Activated CD4-positive, alpha-beta memory T cell treated with anti-CD3 and anti-CD28 coated beads, Interleukin-2, amount 10 ng/mL, durations not matched to agents 7 days and 5 days (primary cell): Measurements from ENCODE around the gene PCSK6. TPM values are rescaled to one million over a fixed set of nuclear protein-coding genes. Genes with fewer than 3 reads are reported as not detected.
"Not testable (repeated sequence)": the region's sequence is repeated elsewhere in the genome, so short reads cannot be mapped to it uniquely, and the experiment has no call there.

Experiments used
- CTCF ChIA-PET: fragments of 350-600 bp; sonication (Branson Sonifier 250); formaldehyde crosslinking; loops from one replicate; lab custom pipeline; 2021; ENCODE audit warnings: antibody characterized with exemption, inconsistent platforms; lab: Charles Lee
- POLR2A ChIA-PET: fragments of 350-600 bp; sonication (Branson Sonifier 250); formaldehyde crosslinking; loops from one replicate; lab custom pipeline; 2021; ENCODE audit warnings: antibody characterized with exemption; lab: Charles Lee
- DNase-seq: peaks from one replicate; pipeline ENCODE4 v3.0.0-alpha.2; 2020
- H3K27ac Mint-ChIP-seq: one replicate; pipeline ENCODE4 v1.8.0; 2021; ENCODE audit warnings: mild to moderate bottlenecking, mixed read lengths
- H3K27me3 Mint-ChIP-seq: one replicate; pipeline ENCODE4 v1.8.0; 2021; ENCODE audit warnings: mixed read lengths
- H3K36me3 Mint-ChIP-seq: one replicate; pipeline ENCODE4 v1.8.0; 2021; ENCODE audit warnings: low read depth, mixed read lengths
- H3K4me1 Mint-ChIP-seq: one replicate; pipeline ENCODE4 v1.8.0; 2021; ENCODE audit warnings: mixed read lengths
- H3K4me3 Mint-ChIP-seq: one replicate; pipeline ENCODE4 v1.8.0; 2021; ENCODE audit warnings: mild to moderate bottlenecking, mixed read lengths
- H3K9me3 Mint-ChIP-seq: one replicate; pipeline ENCODE4 v1.8.0; 2021; ENCODE audit warnings: mixed read lengths
- total RNA-seq, 2 experiments: library from RNA; stranded (reverse); gene quantifications; one replicate each; pipeline ENCODE4 v1.2.3, GENCODE V29; 2021

Gene PCSK6
- total RNA-seq, 2 experiments from 2014 or later: 0.53 to 0.58 TPM

GRCh38 chr15:101470548-101471239, 18.8 kb downstream of the PCSK6 start:
- peaks cover 6% of the 10 kb centered on the region for H3K9me3 Mint-ChIP-seq
- ChIA-PET POLR2A (no interaction called here), CTCF (no interaction called here)
- no peak for DNase-seq
- H3K36me3 Mint-ChIP-seq: peaks cover 5% of the 10 kb centered on the region
- peaks cover 6% of the 10 kb centered on the region for H3K4me1 Mint-ChIP-seq
- H3K27me3 Mint-ChIP-seq: peaks cover 33% of the 10 kb centered on the region
- no peak overlapping the region for H3K27ac Mint-ChIP-seq
- H3K4me3 Mint-ChIP-seq: no peak overlapping the region

GRCh38 chr15:101469520-101470288, 19.8 kb downstream of the PCSK6 start:
- Mint-ChIP-seq H3K27ac (no peak overlapping the region), H3K36me3 (peaks cover 8% of the 10 kb centered on the region), H3K9me3 (peaks cover 10% of the 10 kb centered on the region), H3K4me1 (peaks cover 8% of the 10 kb centered on the region), H3K4me3 (no peak overlapping the region), H3K27me3 (peaks cover 31% of the 10 kb centered on the region)
- DNase-seq: no peak
- CTCF ChIA-PET: no interaction called here
- POLR2A ChIA-PET: no interaction called here

GRCh38 chr15:101466188-101466587, 23.3 kb downstream of the PCSK6 start:
- H3K27me3 Mint-ChIP-seq: peaks cover 17% of the 10 kb centered on the region
- POLR2A ChIA-PET: no interaction called here
- H3K9me3 Mint-ChIP-seq: peaks cover 16% of the 10 kb centered on the region
- no peak for DNase-seq
- H3K27ac Mint-ChIP-seq: no peak overlapping the region
- no peak overlapping the region for H3K4me3 Mint-ChIP-seq
- peaks cover 22% of the 10 kb centered on the region for H3K4me1 Mint-ChIP-seq
- CTCF ChIA-PET: no interaction called here
- H3K36me3 Mint-ChIP-seq: peaks cover 15% of the 10 kb centered on the region

- H3K4me1 Mint-ChIP-seq: peaks cover 32% of the 10 kb centered on the region
- CTCF ChIA-PET: no interaction called here
Measured at GRCh38 chr15:101464999-101465669, 24.4 kb downstream of the PCSK6 start.

GRCh38 chr15:101464256-101464998, 25.1 kb downstream of the PCSK6 start:
- H3K4me1 Mint-ChIP-seq: peaks cover 36% of the 10 kb centered on the region
- H3K27me3 Mint-ChIP-seq: peaks cover 7% of the 10 kb centered on the region
- CTCF ChIA-PET: no interaction called here
- H3K9me3 Mint-ChIP-seq: peaks cover 16% of the 10 kb centered on the region
- no peak overlapping the region for H3K4me3 Mint-ChIP-seq
- no peak overlapping the region for H3K27ac Mint-ChIP-seq
- no peak for DNase-seq
- POLR2A ChIA-PET: no interaction called here
- peaks cover 15% of the 10 kb centered on the region for H3K36me3 Mint-ChIP-seq

More at GRCh38 chr15:101464999-101465669, 24.4 kb downstream of the PCSK6 start:
- Mint-ChIP-seq H3K4me3 (no peak overlapping the region), H3K9me3 (peaks cover 16% of the 10 kb centered on the region), H3K36me3 (peaks cover 15% of the 10 kb centered on the region), H3K27ac (no peak overlapping the region), H3K27me3 (peaks cover 10% of the 10 kb centered on the region)
- POLR2A ChIA-PET: no interaction called here
- no peak for DNase-seq

- H3K27me3 Mint-ChIP-seq, H3K4me3 Mint-ChIP-seq, H3K27ac Mint-ChIP-seq, DNase-seq, CTCF ChIA-PET, POLR2A ChIA-PET: not testable (repeated sequence)
- Mint-ChIP-seq H3K9me3 (peaks cover 16% of the 10 kb centered on the region), H3K4me1 (peaks cover 36% of the 10 kb centered on the region), H3K36me3 (peaks cover 15% of the 10 kb centered on the region)
Measured at GRCh38 chr15:101463696-101464095, 25.8 kb downstream of the PCSK6 start.

- POLR2A ChIA-PET: no interaction called here
- peaks cover 7% of the 10 kb centered on the region for H3K27me3 Mint-ChIP-seq
- no peak overlapping the region for H3K4me3 Mint-ChIP-seq
- no peak overlapping the region for H3K27ac Mint-ChIP-seq
- peaks cover 16% of the 10 kb centered on the region for H3K9me3 Mint-ChIP-seq
- CTCF ChIA-PET: no interaction called here
- H3K4me1 Mint-ChIP-seq: peaks cover 36% of the 10 kb centered on the region
- H3K36me3 Mint-ChIP-seq: peaks cover 15% of the 10 kb centered on the region
- DNase-seq: no peak
Measured at GRCh38 chr15:101463270-101463669, 26.2 kb downstream of the PCSK6 start.

GRCh38 chr15:101461097-101461496, 28.4 kb downstream of the PCSK6 start:
- DNase-seq: no peak
- POLR2A ChIA-PET: interaction anchor here (1.0 to 1.1 kb wide), 2 partner anchors 60 to 166 kb away, joined by 3 to 4 read pairs; partner anchors contain the start of gene SNRPA1
- no peak overlapping the region for H3K4me3 Mint-ChIP-seq
- peak overlapping the region; percentile 59 for H3K27ac Mint-ChIP-seq
- H3K27me3 Mint-ChIP-seq: peaks cover 3% of the 10 kb centered on the region
- H3K36me3 Mint-ChIP-seq: peaks cover 13% of the 10 kb centered on the region
- peaks cover 34% of the 10 kb centered on the region for H3K4me1 Mint-ChIP-seq
- CTCF ChIA-PET: interaction anchor here (1.0 to 1.1 kb wide), 2 partner anchors 36 to 41 kb away, joined by 3 read pairs; no protein-coding TSS in a partner anchor
- H3K9me3 Mint-ChIP-seq: peaks cover 14% of the 10 kb centered on the region

GRCh38 chr15:101459579-101460300, 29.8 kb downstream of the PCSK6 start:
- H3K36me3 Mint-ChIP-seq: peaks cover 6% of the 10 kb centered on the region
- peaks cover 2% of the 10 kb centered on the region for H3K27me3 Mint-ChIP-seq
- ChIA-PET CTCF (no interaction called here), POLR2A (no interaction called here)
- H3K4me1 Mint-ChIP-seq: peaks cover 42% of the 10 kb centered on the region
- H3K9me3 Mint-ChIP-seq: peaks cover 6% of the 10 kb centered on the region
- no peak overlapping the region for H3K4me3 Mint-ChIP-seq
- DNase-seq: no peak
- H3K27ac Mint-ChIP-seq: no peak overlapping the region

GRCh38 chr15:101458908-101459578, 30.5 kb downstream of the PCSK6 start:
- H3K9me3 Mint-ChIP-seq: peaks cover 6% of the 10 kb centered on the region
- H3K27me3 Mint-ChIP-seq: peaks cover 2% of the 10 kb centered on the region
- DNase-seq: no peak
- CTCF ChIA-PET: no interaction called here
- peaks cover 6% of the 10 kb centered on the region for H3K36me3 Mint-ChIP-seq
- POLR2A ChIA-PET: no interaction called here
- H3K27ac Mint-ChIP-seq: no peak overlapping the region
- H3K4me1 Mint-ChIP-seq: peaks cover 42% of the 10 kb centered on the region
- no peak overlapping the region for H3K4me3 Mint-ChIP-seq

- Mint-ChIP-seq H3K36me3 (peaks cover 1% of the 10 kb centered on the region), H3K9me3 (peaks cover 2% of the 10 kb centered on the region), H3K4me1 (peaks cover 38% of the 10 kb centered on the region), H3K27ac (no peak overlapping the region), H3K27me3 (peaks cover 4% of the 10 kb centered on the region), H3K4me3 (no peak overlapping the region)
- no peak for DNase-seq
- ChIA-PET POLR2A (no interaction called here), CTCF (no interaction called here)
Measured at GRCh38 chr15:101458158-101458900, 31.2 kb downstream of the PCSK6 start.
